DND-41 (cell line): ENCODE measurements around the gene SLIT1.

Source experiments
- EZH2 ChIP-seq: IDR thresholded peaks from 3 replicates; pipeline ENCODE4 v1.6.1; 2012; ENCODE audit warnings: borderline replicate concordance, low read depth, mild to moderate bottlenecking, moderate library complexity, low read length, inconsistent platforms; ENCODE audit not compliant: severe bottlenecking
- TF ChIP-seq, protein P1 (sequence below): IDR thresholded peaks from 2 replicates; pipeline ENCODE4 v1.5.1; 2012; ENCODE audit warnings: borderline replicate concordance, low read length, moderate library complexity, mild to moderate bottlenecking; ENCODE audit not compliant: poor library complexity, severe bottlenecking; ENCODE audit errors: extremely low read depth

DNA sequence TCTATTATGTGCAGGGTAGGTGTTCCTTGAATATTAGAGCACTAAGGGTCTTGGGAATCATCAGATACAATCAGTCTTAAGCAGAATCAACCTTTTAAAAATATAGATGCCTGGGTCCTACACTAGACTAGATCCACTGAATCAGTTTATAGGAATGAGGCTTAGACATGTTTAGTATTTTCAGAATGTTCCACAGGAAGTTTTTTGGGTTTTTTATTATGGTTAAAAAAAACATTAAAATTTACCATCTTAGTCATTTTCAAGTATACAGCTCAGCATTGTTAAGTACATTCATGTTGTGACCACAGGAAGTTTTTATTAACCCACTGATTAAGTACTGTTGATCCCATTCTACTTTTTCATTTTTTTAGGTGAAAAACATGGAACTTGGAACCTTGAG, 217.9 kb downstream of the SLIT1 start:
- TF ChIP-seq, protein P1, sequence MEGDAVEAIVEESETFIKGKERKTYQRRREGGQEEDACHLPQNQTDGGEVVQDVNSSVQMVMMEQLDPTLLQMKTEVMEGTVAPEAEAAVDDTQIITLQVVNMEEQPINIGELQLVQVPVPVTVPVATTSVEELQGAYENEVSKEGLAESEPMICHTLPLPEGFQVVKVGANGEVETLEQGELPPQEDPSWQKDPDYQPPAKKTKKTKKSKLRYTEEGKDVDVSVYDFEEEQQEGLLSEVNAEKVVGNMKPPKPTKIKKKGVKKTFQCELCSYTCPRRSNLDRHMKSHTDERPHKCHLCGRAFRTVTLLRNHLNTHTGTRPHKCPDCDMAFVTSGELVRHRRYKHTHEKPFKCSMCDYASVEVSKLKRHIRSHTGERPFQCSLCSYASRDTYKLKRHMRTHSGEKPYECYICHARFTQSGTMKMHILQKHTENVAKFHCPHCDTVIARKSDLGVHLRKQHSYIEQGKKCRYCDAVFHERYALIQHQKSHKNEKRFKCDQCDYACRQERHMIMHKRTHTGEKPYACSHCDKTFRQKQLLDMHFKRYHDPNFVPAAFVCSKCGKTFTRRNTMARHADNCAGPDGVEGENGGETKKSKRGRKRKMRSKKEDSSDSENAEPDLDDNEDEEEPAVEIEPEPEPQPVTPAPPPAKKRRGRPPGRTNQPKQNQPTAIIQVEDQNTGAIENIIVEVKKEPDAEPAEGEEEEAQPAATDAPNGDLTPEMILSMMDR = no peak
- TF ChIP-seq EZH2 = no peak
